ENCODE data around the gene PRDX2.

Gene PRDX2

GRCh38 chr19:12752056-12752781 lies 49.4 kb downstream of the PRDX2 start:
- DNase-seq (ENCODE audit: low read depth, low spot score) = no peak
- TF ChIP-seq YY1 (IDR thresholded peaks at IDR 0.05; ENCODE audit: insufficient read depth, insufficient read length) (no peak), ZNF274 (IDR thresholded peaks at IDR 0.05; ENCODE audit: low read depth, low read length) (no peak), SUZ12 (IDR thresholded peaks at IDR 0.05; ENCODE audit: extremely low read depth, insufficient read depth, insufficient read length) (no peak)
- no peak overlapping the region for H3K9ac ChIP-seq (ENCODE audit: insufficient read length, low read depth)
- H3K4me3 ChIP-seq (ENCODE audit: insufficient read length, low read depth) = no peak overlapping the region
- H3K36me3 ChIP-seq (ENCODE audit: insufficient read depth, insufficient read length, low read length) = peaks cover 16% of the 10 kb centered on the region
- no peaks in the 10 kb centered on the region for H3K4me1 ChIP-seq (ENCODE audit: insufficient read depth, insufficient read length)
- H3K9me3 ChIP-seq (ENCODE audit: insufficient read depth, low read length) = peaks cover 6% of the 10 kb centered on the region; the same call in 1 of the 2 replicates
- H3K27me3 ChIP-seq (ENCODE audit: insufficient read depth, insufficient read length) = no peaks in the 10 kb centered on the region

DNA sequence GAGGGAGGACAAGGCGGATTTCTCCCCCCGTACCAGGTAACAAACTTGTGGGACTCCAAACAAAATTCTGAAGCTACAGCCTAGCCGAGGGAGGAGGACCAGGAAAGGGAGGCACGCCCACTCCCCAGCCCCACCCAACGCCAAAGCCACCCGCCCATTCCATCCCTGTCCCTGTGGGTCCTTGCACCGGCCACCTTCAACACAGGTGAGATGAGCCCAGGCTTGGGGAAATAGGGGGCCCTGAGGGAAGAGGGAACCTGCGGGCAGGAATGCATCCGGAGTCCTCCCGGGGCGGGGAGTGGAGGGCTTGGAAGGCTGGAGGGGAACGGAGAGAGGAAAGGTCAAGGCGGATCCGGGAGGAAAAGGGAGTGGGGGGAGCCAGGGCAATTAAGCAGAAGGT lies 50.0 kb downstream of the PRDX2 start, which contains the start of gene BEST2:
BEST2 (plus strand) TSS at position 157 of the 400 bp plus-strand sequence. CDS start 802 bp downstream, outside the sequence.
- Histone ChIP-seq H3K4me1 (ENCODE audit: insufficient read depth, insufficient read length) (peaks cover 2% of the 10 kb centered on the region), H3K27me3 (ENCODE audit: insufficient read depth, insufficient read length) (no peaks in the 10 kb centered on the region), H3K36me3 (ENCODE audit: insufficient read depth, insufficient read length, low read length) (peaks cover 20% of the 10 kb centered on the region), H3K4me3 (ENCODE audit: insufficient read length, low read depth) (no peak within 1 kb of the TSS), H3K9ac (ENCODE audit: insufficient read length, low read depth) (no peak within 1 kb of the TSS), H3K9me3 (ENCODE audit: insufficient read depth, low read length) (peaks cover 6% of the 10 kb centered on the region; the same call in 1 of the 2 replicates)
- DNase-seq (ENCODE audit: low read depth, low spot score) = no peak
- TF ChIP-seq YY1 (IDR thresholded peaks at IDR 0.05; ENCODE audit: insufficient read depth, insufficient read length) = no peak
- no peak for TF ChIP-seq SUZ12 (IDR thresholded peaks at IDR 0.05; ENCODE audit: extremely low read depth, insufficient read depth, insufficient read length)
- TF ChIP-seq ZNF274 (IDR thresholded peaks at IDR 0.05; ENCODE audit: low read depth, low read length) = no peak

DNA sequence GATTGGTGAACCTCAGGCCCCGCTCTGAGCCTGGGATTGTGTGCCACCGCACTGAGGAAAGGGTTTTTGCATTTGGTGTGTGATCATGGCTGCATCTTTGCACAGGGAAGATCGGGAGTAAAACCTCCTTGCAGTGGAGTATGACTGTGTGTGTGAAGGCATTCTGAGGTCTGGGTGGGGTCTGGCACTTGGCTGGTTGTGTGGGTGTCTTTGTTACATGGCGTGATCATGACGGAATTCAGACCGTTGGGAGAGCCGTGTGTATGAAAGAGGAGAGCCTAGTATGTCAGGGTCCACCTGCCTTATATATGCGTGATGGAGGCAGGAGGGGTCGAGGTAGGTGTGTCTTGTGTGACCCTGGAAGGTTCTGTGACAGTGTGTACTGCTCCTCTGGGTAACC lies 50.7 kb downstream of the PRDX2 start:
- Histone ChIP-seq H3K4me3 (ENCODE audit: insufficient read length, low read depth) (no peak overlapping the region), H3K4me1 (ENCODE audit: insufficient read depth, insufficient read length) (peaks cover 2% of the 10 kb centered on the region), H3K9me3 (ENCODE audit: insufficient read depth, low read length) (peaks cover 6% of the 10 kb centered on the region; the same call in 1 of the 2 replicates), H3K36me3 (ENCODE audit: insufficient read depth, insufficient read length, low read length) (peaks cover 28% of the 10 kb centered on the region), H3K9ac (ENCODE audit: insufficient read length, low read depth) (no peak overlapping the region), H3K27me3 (ENCODE audit: insufficient read depth, insufficient read length) (no peaks in the 10 kb centered on the region)
- no peak for DNase-seq (ENCODE audit: low read depth, low spot score)
- TF ChIP-seq YY1 (IDR thresholded peaks at IDR 0.05; ENCODE audit: insufficient read depth, insufficient read length) (no peak), ZNF274 (IDR thresholded peaks at IDR 0.05; ENCODE audit: low read depth, low read length) (no peak), SUZ12 (IDR thresholded peaks at IDR 0.05; ENCODE audit: extremely low read depth, insufficient read depth, insufficient read length) (no peak)

- DNase-seq (ENCODE audit: low read depth, low spot score) = no peak
- TF ChIP-seq SUZ12 (IDR thresholded peaks at IDR 0.05; ENCODE audit: extremely low read depth, insufficient read depth, insufficient read length) = no peak
- no peak for TF ChIP-seq YY1 (IDR thresholded peaks at IDR 0.05; ENCODE audit: insufficient read depth, insufficient read length)
- no peak for TF ChIP-seq ZNF274 (IDR thresholded peaks at IDR 0.05; ENCODE audit: low read depth, low read length)
- no peak overlapping the region for H3K4me3 ChIP-seq (ENCODE audit: insufficient read length, low read depth)
- peaks cover 36% of the 10 kb centered on the region for H3K36me3 ChIP-seq (ENCODE audit: insufficient read depth, insufficient read length, low read length)
- H3K9me3 ChIP-seq (ENCODE audit: insufficient read depth, low read length) = peaks cover 6% of the 10 kb centered on the region; the same call in 1 of the 2 replicates
- no peak overlapping the region for H3K9ac ChIP-seq (ENCODE audit: insufficient read length, low read depth)
- H3K27me3 ChIP-seq (ENCODE audit: insufficient read depth, insufficient read length) = no peaks in the 10 kb centered on the region
- H3K4me1 ChIP-seq (ENCODE audit: insufficient read depth, insufficient read length) = peaks cover 2% of the 10 kb centered on the region
Observed at GRCh38 chr19:12749938-12750521, 51.6 kb downstream of the PRDX2 start.

DNA sequence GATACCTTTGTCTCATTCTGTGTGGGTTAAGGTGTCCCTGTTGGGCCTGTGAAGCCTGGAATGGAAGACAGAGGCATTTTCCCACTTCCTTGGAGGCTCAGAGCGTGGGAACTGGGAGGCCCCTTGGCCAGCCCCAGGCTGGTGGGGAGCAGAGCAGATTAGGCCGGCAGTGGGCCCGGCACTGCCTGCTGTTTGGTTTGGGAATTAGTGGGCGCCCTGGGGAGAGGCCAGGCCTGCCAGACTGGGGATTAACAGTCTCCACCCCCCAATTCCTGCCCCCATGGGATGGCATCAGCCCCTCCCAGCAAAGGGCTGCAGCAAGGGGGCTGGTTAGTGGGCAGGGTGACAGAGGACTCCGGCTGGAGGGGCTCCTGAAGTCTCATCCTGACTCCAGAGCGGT lies 53.1 kb downstream of the PRDX2 start:
- H3K4me3 ChIP-seq (ENCODE audit: insufficient read length, low read depth) = no peak overlapping the region
- no peak for DNase-seq (ENCODE audit: low read depth, low spot score)
- H3K4me1 ChIP-seq (ENCODE audit: insufficient read depth, insufficient read length) = peaks cover 2% of the 10 kb centered on the region
- peaks cover 6% of the 10 kb centered on the region; the same call in 1 of the 2 replicates for H3K9me3 ChIP-seq (ENCODE audit: insufficient read depth, low read length)
- no peaks in the 10 kb centered on the region for H3K27me3 ChIP-seq (ENCODE audit: insufficient read depth, insufficient read length)
- TF ChIP-seq YY1 (IDR thresholded peaks at IDR 0.05; ENCODE audit: insufficient read depth, insufficient read length) = no peak
- TF ChIP-seq SUZ12 (IDR thresholded peaks at IDR 0.05; ENCODE audit: extremely low read depth, insufficient read depth, insufficient read length) = no peak
- TF ChIP-seq ZNF274 (IDR thresholded peaks at IDR 0.05; ENCODE audit: low read depth, low read length) = no peak
- H3K36me3 ChIP-seq (ENCODE audit: insufficient read depth, insufficient read length, low read length) = peaks cover 44% of the 10 kb centered on the region
- H3K9ac ChIP-seq (ENCODE audit: insufficient read length, low read depth) = no peak overlapping the region

Data from NT2/D1 (cell line).